T-helper 2 cell (primary cell): ENCODE data around the gene SCFD2.

Source experiments
- DNase-seq, 5 experiments: peaks; one replicate each; pipeline versions ENCODE4 v3.0.0 to v3.0.0-alpha.2; 2012 to 2022

SCFD2 gene

DNA sequence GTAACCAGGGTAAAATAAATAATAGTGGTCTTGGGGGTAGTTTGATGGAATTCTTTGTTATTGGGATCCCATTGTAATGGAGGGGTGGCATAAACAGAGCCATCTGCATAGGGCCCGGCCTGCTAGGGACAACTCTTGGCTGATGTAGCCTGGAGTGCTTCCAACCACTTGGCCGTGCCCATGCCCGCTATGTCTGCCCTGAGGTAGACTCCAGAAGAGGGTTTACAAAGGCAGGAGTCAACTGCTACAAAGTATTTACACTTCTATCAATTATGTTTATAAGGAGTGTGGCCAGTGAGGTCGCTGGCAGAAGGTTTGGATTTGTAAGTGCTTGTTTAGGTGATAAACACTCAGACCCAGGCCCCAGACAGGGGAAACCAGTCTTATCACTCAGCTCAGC, 495.6 kb downstream of the SCFD2 start:
- DNase-seq = no peak

DNA sequence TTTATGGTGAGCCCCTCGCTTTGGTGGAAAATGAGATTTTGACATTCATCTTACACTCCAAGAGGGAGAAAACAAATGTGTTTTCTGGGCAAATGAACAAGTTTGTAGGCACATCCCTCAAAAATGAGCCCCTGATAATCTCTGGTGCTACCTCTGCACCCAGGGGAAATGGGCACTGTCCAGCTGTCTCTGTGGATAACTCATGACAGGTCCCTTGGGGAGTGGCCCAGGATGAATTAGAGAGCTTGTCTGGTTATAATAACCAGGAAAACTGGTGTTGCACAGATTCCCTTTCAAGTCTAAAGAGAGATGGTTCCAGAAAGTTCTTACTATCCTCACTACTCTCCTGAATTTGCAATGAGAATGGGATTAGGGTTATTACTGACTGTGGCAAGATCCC, 496.2 kb downstream of the SCFD2 start:
- no peak for DNase-seq

DNA sequence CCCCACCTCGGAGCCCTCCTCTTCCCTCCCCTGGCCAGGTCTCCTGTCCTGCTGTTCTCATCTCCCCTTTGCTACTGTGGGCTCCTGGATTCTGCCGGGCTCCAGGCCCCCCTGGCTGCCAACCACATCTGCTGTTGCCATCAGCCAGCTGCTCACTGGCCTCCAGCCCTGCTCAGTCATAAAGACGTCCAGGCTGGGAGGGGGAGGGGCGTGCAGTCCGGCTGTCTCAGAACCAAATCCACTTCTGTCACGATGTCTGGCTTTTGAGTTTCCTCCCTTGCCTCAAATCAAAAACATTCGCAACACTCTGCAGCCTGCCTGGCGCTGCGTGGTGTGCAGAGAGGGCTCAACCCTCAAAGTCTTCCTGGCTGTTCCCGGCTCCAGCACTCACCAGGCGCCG, 496.7 kb downstream of the SCFD2 start:
- DNase-seq = no peak

DNA sequence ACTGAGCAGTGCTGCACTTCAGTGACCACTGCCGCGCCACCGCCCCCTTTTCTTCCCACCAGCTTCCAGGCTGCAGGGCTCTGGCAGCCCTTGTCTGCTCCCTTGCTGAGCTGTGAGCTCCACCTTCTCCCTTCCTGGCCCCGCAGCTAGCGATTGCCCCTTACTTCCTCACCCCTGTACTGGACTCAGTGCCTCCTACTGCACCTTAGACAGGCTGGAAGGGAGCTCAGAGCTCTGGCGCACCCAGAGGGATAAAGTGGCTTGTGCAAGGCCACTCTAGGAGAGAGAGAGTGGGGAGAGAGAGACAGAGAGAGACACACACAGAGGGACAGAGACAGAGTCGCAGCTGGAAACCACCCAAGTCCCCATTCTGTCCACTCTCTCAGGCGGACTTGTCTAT, 497.7 kb downstream of the SCFD2 start:
- DNase-seq = no peak

DNA sequence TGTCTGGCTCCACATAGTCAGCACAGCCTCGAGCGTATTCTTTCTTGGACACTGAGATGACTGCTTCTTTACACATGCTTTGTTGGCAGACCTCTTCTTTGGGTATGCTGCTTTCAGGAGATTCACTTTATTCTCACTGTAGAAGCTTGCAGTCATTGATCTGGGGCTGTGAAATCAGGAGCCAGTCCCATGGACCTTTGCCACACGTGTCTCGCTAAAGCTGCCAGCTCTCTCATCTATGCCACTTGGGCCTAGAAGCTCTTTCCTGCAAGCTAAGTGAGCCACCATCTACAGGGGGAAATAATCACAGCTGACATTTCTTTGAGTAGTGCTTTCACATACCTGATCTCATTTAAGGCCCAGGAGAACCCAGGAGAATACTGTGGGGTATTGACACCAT, 498.7 kb downstream of the SCFD2 start:
- DNase-seq = no peak

DNA sequence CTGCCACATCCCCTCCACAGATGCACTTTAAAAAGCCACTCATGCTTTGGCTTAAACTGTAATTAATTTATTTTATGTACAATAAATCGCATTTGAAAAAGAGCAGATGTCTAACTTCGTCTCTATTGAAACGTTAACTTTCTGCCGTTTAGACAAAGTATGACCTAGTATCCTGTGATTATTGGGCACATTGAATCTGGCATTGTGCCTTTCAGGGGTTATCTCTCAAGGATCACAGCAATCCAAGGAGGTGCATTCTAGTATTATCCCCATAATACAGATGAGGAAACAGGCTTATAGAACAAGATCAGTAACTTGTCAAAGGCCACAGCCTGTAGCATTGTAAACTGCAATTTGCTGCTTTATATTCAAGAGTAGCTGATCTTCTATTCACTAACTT, 499.1 kb downstream of the SCFD2 start:
- no peak for DNase-seq

DNA sequence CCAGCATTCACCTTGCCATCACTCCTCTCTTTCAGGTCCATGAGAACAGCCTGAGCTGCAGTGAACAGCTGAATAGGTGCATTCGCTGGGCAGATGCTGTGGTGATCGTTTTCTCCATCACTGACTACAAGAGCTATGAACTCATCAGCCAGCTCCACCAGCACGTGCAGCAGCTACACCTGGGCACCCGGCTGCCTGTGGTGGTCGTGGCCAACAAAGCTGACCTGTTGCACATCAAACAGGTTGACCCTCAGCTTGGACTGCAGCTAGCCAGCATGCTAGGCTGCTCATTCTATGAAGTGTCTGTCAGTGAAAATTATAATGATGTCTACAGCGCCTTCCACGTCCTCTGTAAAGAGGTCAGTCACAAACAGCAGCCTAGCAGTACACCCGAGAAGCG, 500.6 kb downstream of the SCFD2 start:
- no peak for DNase-seq

DNA sequence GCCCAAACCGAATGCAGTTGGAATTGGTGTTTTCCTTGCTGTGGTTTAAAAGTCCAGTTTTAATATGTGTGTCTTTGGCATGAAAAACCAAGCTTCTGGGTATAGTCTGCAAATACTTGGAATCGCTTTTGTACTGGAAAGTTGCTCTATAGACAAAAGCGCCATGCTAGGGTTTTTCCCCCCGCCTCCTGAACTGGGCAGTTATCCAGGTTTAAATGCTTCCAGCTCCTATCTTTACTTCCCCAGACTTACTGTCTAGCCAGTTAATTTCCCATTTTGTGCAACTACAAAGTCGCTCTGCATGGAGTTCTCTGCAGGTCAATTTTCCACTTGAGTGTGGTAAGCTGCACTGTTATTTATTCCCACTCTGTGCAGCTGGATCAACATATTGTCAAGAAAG, 501.1 kb downstream of the SCFD2 start:
- no peak for DNase-seq

DNA sequence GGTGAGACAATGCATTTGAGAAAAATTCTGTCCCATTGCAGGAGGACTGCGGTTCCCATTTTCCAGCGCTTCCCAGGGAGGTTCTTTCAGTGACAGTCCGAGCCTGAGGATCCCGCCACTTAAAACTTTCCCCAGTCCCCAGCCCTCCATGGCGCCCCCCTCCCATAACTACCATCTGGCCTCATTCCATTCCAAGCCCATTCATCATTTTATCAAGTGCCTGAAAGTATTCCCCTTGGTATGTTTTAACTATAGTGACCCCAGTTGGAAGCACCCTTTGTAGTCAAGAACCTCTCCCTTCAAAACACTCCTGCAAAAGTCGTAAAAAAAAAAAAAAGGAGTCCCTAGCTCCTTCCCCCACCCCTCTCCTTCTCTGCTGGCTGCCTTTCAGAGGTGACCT, 502.5 kb downstream of the SCFD2 start:
- no peak for DNase-seq

DNA sequence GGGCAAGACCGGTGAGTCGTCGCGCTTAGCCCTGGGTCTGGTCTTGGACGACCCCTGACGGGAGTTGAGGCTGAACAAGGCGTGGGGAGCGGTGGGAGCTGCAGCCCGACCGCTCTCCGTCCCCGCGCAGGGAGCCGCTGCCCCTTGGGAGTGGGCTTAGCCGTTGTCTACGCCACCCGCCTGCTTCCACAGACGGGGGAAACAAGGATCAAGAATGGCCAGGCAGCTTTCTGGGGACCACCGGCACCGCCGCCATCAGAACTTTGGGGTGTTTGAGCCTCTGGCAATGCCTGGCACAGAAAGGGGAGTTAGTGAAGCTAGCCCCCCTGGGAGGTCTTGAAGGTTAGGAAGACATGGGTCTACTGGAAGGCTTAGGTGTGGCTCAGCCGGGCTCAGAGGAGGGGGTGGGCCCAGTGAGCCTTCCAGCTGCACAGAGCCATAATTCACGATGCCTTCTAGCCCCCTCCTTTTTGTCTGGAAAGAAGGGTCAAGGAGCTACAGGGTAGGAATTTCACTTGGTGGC, 503.2 kb downstream of the SCFD2 start:
- DNase-seq = no peak

DNA sequence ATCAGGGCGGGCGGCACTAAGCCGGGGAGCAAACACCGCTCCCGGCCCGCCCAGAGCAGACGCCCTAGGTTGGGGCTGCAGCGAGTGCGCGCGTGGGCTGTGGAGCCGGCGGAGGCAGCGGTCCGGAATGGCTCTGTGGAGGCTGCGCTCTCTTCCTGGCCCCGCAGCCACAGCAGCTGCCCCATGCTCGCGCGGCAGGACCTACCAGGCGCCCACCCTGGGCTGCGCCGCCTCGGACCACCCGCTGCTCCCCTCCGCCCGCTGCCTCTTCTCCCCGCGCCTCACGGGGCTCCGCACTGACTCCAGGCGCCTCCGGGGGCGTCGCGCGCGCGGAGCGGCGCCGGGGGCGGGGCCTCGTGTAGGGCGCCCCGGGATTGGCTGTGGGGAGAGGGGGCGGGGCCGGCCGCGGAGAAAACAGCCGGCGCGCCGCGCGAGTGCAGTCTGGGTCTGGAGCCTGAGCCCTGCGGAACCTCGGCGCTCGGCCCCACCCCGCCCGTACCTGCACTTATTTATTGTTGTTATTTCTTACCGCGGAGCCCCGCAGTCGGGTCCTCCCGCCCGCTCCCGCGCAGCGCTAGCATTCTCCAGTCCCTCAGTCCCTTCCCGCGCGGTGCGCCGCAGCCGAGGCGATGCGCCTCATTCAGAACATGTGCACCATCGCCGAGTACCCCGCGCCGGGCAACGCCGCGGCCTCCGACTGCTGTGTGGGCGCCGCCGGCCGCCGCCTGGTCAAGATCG, 503.8 kb downstream of the SCFD2 start, which contains the start of gene RASL11B:
Gene RASL11B (plus strand): TSS at position 439 of the 738 bp plus-strand sequence. CDS start 191 bp downstream, at position 630.
- peak; percentile 66 to 87 (median 76) for DNase-seq

DNA sequence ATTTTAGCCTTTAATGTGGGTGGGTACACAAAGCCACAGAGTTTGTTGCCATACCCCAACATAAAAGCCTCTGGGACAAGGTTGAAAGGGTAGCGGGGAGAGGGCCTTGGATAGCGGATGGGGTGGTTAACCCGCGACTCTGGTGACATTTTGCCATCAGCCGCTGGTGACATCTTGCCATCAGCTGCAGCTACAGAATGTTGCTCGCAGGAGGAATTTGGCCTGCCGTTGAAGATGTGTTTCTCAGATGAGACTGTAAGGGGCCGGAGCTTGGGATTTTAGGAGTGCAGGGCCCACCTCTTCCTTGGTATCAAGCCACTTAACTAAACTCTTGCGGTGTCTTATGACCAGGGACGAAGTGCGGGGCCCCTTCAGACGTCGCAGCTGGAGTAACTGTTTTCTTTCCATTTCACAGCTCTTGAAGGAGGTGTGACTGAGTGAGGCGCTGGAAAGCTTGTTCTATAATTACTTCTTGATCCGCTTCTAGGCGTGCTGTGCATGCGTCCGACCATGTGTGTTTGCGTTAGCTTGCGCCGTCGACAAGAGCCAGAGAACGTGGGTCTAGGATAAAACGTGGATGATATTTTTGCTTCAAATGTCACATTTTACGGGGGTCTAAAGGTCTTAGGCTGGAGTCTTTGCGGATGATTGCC, 504.6 kb downstream of the SCFD2 start:
- DNase-seq = peak in 1 of 5 experiments; percentile 20

DNA sequence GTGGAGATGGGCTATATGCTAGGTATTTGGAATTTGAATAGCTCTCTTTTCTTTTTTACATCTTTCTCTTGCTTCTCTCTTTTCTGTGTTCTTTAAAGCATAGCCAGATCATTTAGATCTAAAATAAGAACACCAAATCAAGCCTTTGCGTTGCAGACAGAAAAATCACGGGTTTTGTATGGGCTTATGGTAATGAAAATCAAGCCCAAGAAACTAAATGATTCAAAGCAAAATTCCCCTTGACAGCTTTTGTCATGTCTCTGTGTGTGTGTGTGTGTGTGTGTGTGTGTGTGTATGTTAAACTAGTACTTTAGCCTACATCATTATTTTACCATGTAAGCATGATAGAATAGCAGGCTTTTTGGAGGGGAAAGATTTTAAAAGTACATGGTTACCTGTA, 505.5 kb downstream of the SCFD2 start:
- no peak for DNase-seq

DNA sequence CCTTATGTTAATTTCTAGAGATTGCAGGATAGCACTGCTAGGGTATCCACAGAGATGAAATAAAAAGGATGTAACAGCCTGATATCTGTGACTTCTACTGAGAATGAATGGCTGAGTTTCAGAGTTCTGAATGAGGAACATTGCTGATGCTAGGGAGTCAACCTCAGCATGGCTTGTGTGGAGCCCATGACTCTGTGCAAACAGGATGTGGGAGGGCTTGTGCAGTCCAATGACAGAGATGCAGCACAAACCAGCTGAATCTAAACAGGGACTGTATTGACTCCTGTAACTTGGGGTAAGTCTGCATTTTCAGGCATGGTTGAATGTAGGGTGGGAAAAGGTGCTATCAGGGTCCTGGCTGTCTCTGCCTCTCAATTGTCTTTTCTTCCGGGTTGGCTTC, 509.1 kb downstream of the SCFD2 start:
- DNase-seq = peak in 1 of 5 experiments; percentile 48

DNA sequence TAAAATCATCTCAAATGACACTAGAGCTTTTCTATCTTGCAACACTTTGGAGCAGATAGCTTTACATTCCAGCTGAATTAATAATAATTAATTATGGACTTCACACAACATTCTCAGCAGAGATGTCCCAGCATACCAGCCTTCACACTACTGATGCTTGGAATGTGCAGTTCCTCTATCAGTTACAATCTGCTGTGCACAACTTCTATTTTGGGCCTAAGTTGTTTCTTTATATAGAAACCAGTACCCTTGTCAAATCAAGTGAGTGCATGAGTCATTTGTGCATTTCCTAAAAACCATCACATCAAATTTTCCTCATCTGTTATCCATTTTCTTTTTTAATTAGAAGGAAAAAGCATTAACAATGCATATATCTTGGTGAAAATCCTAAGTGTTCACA, 512.5 kb downstream of the SCFD2 start:
- no peak for DNase-seq

DNA sequence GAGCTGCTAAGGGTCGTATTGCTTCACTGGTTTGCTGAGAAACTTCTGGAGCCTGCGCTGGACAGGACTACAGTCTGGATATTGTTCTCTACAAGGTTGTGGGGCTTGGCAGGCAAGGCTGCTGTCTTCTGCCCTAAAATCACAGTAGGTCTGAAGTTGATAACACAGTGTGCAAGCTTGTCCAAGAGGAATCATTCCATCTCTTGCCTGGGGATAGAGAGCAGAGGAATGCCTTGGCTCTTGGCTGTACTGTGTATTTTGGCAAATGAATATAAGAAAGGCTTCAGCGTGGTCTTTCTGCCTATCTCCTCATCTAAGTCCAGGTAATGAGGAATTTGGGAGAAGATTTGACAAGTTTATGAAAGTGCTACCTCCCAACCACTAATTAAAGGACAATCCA, 513.1 kb downstream of the SCFD2 start:
- DNase-seq = no peak

DNA sequence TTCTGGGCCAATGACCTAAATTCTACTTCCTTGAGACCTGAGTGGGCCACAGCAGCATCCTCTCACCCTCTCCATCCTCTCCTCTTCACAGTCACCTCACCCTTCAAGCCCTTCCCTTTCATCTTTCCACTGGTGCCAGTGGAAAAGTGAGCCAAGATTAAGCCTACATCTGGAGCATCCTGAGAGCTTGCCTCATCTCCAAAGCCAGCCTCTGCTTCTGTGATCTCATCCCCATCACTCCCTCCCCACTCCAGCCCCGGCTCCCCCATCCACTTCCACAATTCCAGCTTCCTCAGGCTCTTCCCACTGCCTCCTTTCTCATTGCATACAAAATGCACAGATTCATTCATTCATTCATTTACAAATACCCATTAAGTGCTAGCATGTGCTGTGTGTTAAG, 513.8 kb downstream of the SCFD2 start:
- DNase-seq = no peak

DNA sequence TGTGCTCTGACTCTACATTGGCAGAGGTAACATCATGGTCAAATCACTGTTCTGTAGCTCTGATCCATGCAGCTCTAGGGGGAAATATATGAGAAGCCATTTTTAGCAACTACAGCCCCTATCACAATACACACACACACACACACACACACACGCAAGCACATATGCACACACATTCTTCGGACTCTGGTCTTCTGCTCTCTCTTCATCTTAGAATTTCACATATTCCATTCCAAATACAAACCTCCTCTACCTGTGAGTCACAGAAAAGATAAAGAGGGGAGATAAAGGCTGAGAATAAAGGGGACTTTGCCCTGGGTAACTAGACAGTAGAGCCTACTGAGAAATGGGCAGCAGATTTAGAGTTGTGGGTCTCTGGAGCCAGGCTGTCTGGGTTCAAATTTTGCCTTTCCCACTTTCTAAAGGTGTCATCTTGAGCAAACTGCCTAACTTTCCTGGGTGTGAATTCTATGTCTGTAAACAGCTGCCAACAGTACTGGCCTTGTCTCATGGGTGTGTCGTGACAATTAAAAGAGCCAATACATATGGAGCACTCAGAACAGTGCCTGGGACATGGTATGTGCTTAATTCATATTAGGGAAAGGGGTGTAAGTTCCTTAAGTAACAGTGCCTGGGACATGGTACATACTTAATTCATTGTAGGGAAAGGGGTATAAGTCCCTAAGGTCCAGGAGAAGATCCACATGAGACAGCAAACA, 515.3 kb downstream of the SCFD2 start:
- DNase-seq = no peak

DNA sequence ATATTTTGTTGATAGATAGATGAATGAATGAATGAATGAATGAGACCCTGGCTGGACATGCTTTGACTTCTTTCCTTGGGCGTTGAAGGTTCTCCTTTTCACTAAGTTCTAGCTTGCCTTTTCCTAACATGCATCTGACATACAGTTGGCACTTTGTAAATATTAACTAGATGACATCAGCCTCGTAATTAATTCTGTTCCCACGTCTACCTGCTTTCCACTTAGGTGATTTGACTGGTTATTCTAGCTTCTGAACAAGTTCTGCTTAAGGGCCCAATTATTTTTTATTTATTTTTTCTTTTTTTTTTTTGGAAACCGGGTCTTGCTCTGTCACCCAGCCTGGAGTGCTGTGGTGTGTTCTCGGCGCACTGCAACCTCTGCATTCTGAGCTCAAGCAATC, 517.6 kb downstream of the SCFD2 start:
- no peak for DNase-seq

DNA sequence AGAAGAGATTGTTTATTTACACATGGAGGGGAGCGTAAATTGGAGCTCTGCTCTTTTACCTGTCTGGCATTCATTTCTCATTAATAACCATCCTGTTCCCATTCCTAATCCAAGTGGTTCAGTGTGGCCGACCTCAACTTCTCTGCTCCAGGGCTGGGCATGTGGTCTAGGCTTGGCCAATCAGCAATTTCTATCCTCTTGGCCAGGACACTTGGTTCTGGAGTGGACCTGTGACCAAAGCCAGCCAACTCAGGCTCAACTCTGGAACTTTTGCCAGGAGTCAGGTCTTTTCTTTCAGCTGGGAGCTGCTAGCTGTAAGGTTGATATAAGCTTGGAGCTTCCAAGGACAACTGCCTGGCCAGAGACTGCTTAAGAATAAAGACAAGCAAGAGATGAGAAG, 519.4 kb downstream of the SCFD2 start:
- no peak for DNase-seq

DNA sequence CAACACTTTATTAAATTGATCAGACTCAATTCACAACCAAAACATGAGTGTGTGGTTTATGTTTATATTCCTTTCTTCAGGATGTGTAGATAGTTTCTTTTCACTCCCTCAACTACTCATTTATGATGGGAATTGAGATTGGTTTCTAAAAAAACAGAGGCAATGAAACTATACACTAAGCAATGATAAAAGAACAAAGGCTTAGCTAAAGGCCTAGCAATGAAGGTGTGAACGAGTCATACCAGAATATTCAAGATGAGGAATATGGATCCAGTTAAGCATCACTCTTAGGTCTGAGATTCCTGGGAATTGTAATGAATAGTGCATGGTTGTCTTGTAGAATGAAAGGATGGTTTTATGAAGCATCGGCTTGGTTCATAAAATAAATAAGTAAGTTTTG, 521.3 kb downstream of the SCFD2 start:
- no peak for DNase-seq

DNA sequence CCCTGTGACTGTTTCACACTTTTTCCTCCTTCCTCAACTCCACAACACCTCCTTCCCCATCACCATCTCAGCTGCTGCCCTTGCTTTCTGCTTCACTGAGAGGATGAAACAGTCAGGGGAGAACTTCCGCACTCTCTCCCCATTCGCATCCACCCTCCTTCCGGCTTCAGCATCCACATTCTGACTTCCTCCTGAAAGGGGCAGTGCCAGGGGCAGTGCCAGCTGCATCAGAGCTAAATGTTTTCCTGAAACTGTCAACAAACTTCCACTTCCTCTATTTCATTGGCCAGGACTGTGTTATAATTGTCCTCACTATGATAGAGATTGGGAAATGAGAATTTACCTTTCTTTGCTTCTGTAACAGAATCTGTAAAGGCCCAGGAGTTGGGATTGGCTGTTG, 521.9 kb downstream of the SCFD2 start:
- no peak for DNase-seq

DNA sequence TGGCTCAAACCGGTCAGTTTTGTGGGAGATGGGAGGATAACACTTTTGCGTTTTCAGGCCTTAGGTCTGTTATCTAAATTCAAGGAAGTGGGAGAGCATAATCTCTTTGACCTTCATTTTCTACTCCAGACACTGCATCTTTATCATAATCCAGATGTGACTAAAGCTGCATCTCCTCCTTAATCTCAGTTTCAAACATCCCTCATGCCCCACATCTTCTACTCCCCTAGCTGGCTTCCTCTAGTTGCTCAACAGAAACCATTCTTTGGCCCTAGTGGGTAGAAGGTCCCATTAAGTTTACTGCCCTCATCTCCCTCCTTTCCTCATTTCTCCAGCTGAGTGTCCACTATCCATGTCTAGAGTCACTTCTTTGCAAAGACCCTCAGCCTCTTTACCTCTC, 522.5 kb downstream of the SCFD2 start:
- DNase-seq = no peak

DNA sequence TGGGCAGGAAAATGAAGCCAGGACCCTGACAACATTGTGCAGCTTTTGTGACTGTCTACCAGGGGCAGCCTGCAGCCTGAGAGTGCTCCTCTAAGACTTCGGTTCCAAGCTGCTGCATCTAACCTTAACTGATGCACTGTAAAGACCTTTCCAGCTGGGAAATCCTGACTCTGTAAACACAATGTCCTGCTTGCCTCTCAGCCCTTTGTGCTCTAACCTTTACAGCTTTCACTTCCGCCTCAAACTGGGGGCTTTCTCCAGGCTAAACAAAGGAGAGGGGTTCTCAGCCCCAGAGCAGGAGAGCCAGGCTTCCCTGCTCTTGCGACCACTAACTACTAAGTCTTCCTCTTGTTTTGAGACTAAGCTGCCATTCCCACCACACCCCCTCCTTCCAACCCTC, 523.1 kb downstream of the SCFD2 start:
- no peak for DNase-seq
